Measurements from ENCODE around the gene TBCK. TPM values are rescaled to one million over a fixed set of nuclear protein-coding genes. Genes with fewer than 3 reads are reported as not detected.

The TBCK gene
- total RNA-seq, 2 experiments from 2014 or later = 46.5 to 46.9 TPM

DNA sequence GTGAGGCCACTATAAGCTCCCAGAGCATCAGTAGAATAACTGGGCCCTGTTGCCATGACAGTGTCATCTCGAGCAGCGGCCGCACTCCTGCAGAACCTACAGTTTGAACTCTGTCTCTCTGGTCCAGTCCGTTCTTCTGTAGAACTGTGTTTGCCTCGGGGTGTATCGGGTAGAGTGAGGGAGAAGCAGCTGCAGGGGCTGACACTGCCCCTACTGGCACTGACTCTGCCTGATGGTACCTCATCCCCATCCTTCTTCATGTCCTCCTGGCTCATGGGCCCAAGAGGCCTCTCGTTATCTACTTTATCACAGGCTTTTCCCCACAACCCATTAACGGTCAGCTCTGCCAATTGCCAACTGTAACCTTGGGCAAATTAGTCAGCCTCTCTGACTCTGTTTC lies 324.3 kb downstream of the TBCK start:
- no peak overlapping the region for H3K4me3 ChIP-seq (ENCODE audit: low read depth, low read length, poor library complexity, severe bottlenecking)
- H3K36me3 ChIP-seq (ENCODE audit: insufficient read depth, low read length) = no peaks in the 10 kb centered on the region
- H3K9me3 ChIP-seq (ENCODE audit: low read length) = no peaks in the 10 kb centered on the region
- ChIA-PET POLR2A (no interaction called here), CTCF (ENCODE audit: unreplicated experiment) (no interaction called here)
- H3K79me2 ChIP-seq (ENCODE audit: insufficient read depth, low read depth, low read length) = no peaks in the 10 kb centered on the region
- H3K9me2 ChIP-seq (ENCODE audit: insufficient read depth, low read length) = no peaks in the 10 kb centered on the region
- no TSS peak for BruUV-seq (replicated peaks)
- H3K4me1 ChIP-seq (ENCODE audit: insufficient read depth, low read length, poor library complexity, severe bottlenecking) = no peaks in the 10 kb centered on the region
- H3K27ac ChIP-seq (ENCODE audit: low read depth, low read length, poor library complexity, severe bottlenecking) = no peak overlapping the region
- TF ChIP-seq, protein P1, sequence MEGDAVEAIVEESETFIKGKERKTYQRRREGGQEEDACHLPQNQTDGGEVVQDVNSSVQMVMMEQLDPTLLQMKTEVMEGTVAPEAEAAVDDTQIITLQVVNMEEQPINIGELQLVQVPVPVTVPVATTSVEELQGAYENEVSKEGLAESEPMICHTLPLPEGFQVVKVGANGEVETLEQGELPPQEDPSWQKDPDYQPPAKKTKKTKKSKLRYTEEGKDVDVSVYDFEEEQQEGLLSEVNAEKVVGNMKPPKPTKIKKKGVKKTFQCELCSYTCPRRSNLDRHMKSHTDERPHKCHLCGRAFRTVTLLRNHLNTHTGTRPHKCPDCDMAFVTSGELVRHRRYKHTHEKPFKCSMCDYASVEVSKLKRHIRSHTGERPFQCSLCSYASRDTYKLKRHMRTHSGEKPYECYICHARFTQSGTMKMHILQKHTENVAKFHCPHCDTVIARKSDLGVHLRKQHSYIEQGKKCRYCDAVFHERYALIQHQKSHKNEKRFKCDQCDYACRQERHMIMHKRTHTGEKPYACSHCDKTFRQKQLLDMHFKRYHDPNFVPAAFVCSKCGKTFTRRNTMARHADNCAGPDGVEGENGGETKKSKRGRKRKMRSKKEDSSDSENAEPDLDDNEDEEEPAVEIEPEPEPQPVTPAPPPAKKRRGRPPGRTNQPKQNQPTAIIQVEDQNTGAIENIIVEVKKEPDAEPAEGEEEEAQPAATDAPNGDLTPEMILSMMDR (conservative IDR thresholded peaks at IDR 0.05; ENCODE audit: low read length) = no peak
- TF ChIP-seq EZH2phosphoT487 (IDR thresholded peaks at IDR 0.05; ENCODE audit: borderline replicate concordance, low read depth, low read length) = no peak
- no peaks in the 10 kb centered on the region for H4K20me1 ChIP-seq (ENCODE audit: insufficient read depth, low read length)
- intact Hi-C loops (cut with micrococcal nuclease; ENCODE audit: unreplicated experiment) = no loop called here
- H2AFZ ChIP-seq (ENCODE audit: low read length) = no peak overlapping the region
- H3K4me2 ChIP-seq (ENCODE audit: low read length) = no peak overlapping the region
- no peak for DNase-seq (ENCODE audit: low spot score)

Other genes starting within 250 kb of the TBCK start
- gene AIMP1, start 341 bp upstream of the TBCK start, total RNA-seq (2014; rRNA removed; shearing (Covaris generic)) = 17.4 and 26.7 TPM in 2 replicates
- 51.7 and 54.9 TPM in 2 replicates for gene AIMP1, start 341 bp upstream of the TBCK start, total RNA-seq (2022)
- not detected in 2 replicates for gene GIMD1, start 52.6 kb upstream of the TBCK start, total RNA-seq (2014; rRNA removed; shearing (Covaris generic))
- gene GIMD1, start 52.6 kb upstream of the TBCK start, total RNA-seq (2022) = not detected in 2 replicates

Data from OCI-LY7 (cell line).